CD14-positive monocyte (primary cell): ENCODE results near the gene DDX17. TPM values are rescaled to one million over a fixed set of nuclear protein-coding genes. Genes with fewer than 3 reads are reported as not detected.

Source experiments
- DNase-seq, 3 donors: peaks; one replicate each; pipeline ENCODE4 v3.0.0-alpha.2; 2011 to 2022
- H2AFZ ChIP-seq: 2 replicates; pipeline ENCODE4 v1.6.0; 2012; ENCODE audit warnings: mild to moderate bottlenecking, low read depth, low read length, inconsistent platforms; ENCODE audit not compliant: insufficient read depth, poor library complexity, severe bottlenecking
- H3K27ac ChIP-seq, 2 donors: 1 replicate in 1 of 2; 2 replicates in 1 of 2; pipeline ENCODE4 v1.5.1; 2012 to 2013; ENCODE audit warnings: low read length in 2 of 2, control low read depth in 1 of 2, inconsistent platforms in 1 of 2, low read depth in 1 of 2, mild to moderate bottlenecking in 1 of 2
- H3K27me3 ChIP-seq, 2 donors: one replicate each; pipeline versions ENCODE4 v1.6.0 to v1.6.1; 2011 to 2013; ENCODE audit warnings: low read length in 2 of 2; ENCODE audit not compliant: control insufficient read depth in 2 of 2, insufficient read depth in 2 of 2
- H3K36me3 ChIP-seq, 2 donors: replicated peaks in 1 of 2; 1 replicate in 1 of 2; 2 replicates in 1 of 2; pipeline versions ENCODE4 v1.5.1 to v1.6.1; 2012 to 2013; ENCODE audit warnings: low read length in 2 of 2, control low read depth in 1 of 2, inconsistent platforms in 1 of 2, mild to moderate bottlenecking in 1 of 2; ENCODE audit not compliant: insufficient read depth in 2 of 2, control insufficient read depth in 1 of 2
- H3K4me1 ChIP-seq, 2 donors: 1 replicate in 1 of 2; 2 replicates in 1 of 2; pipeline versions ENCODE4 v1.5.1 to v1.6.1; 2012 to 2013; ENCODE audit warnings: low read length in 2 of 2, control low read depth in 1 of 2, inconsistent platforms in 1 of 2, mild to moderate bottlenecking in 1 of 2, moderate library complexity in 1 of 2; ENCODE audit not compliant: insufficient read depth in 2 of 2, control insufficient read depth in 1 of 2
- H3K4me2 ChIP-seq: replicated peaks from 2 replicates; pipeline ENCODE3; 2012; ENCODE audit warnings: low read length, moderate library complexity, mild to moderate bottlenecking; ENCODE audit not compliant: poor library complexity, severe bottlenecking; ENCODE audit errors: extremely low read depth
- H3K4me3 ChIP-seq, 3 experiments: fragments of 200-600 bp in 1 of 3; sonication (generic) in 1 of 3; replicated peaks in 1 of 3; 1 replicate in 2 of 3; 2 replicates in 1 of 3; pipeline ENCODE4 v1.5.1; 2011 to 2013; ENCODE audit warnings: low read length in 3 of 3, mild to moderate bottlenecking in 3 of 3, control low read depth in 2 of 3, low read depth in 2 of 3, inconsistent platforms in 1 of 3, moderate library complexity in 1 of 3
- H3K79me2 ChIP-seq: 2 replicates; pipeline ENCODE4 v1.6.0; 2012; ENCODE audit warnings: mild to moderate bottlenecking, control low read depth, inconsistent platforms, low read length, moderate library complexity; ENCODE audit not compliant: insufficient read depth
- H3K9ac ChIP-seq: 2 replicates; pipeline ENCODE4 v1.6.0; 2017; ENCODE audit warnings: low read length, mild to moderate bottlenecking; ENCODE audit not compliant: insufficient read depth, poor library complexity, severe bottlenecking
- H3K9me3 ChIP-seq, 2 donors: replicated peaks in 1 of 2; 1 replicate in 1 of 2; 2 replicates in 1 of 2; pipeline versions ENCODE4 v1.5.1 to v1.6.1; 2012 to 2013; ENCODE audit warnings: low read length in 2 of 2, control low read depth in 1 of 2; ENCODE audit not compliant: control insufficient read depth in 1 of 2, insufficient read depth in 1 of 2
- H4K20me1 ChIP-seq: 2 replicates; pipeline ENCODE4 v1.6.0; 2012; ENCODE audit warnings: mild to moderate bottlenecking, low read length, control low read depth, moderate library complexity; ENCODE audit not compliant: insufficient read depth
- H3K27ac Mint-ChIP-seq, 7 donors: one replicate each; pipeline ENCODE4 v1.8.0; 2020; ENCODE audit warnings: mild to moderate bottlenecking in 7 of 7, mixed read lengths in 7 of 7, moderate library complexity in 6 of 7, inconsistent platforms in 2 of 7
- H3K27me3 Mint-ChIP-seq, 3 donors: one replicate each; pipeline ENCODE4 v1.8.0; 2021 to 2022; ENCODE audit warnings: low read depth in 3 of 3, mild to moderate bottlenecking in 3 of 3, mixed read lengths in 3 of 3, moderate library complexity in 3 of 3, inconsistent platforms in 1 of 3
- H3K36me3 Mint-ChIP-seq, 2 donors: one replicate each; pipeline ENCODE4 v1.8.0; 2020; ENCODE audit warnings: mixed read lengths in 2 of 2, inconsistent platforms in 1 of 2, mild to moderate bottlenecking in 1 of 2
- H3K4me1 Mint-ChIP-seq: one replicate; pipeline ENCODE4 v1.8.0; 2020; ENCODE audit warnings: mild to moderate bottlenecking, mixed read lengths
- H3K4me3 Mint-ChIP-seq, 2 donors: one replicate each; pipeline ENCODE4 v1.8.0; 2020; ENCODE audit warnings: mild to moderate bottlenecking in 2 of 2, mixed read lengths in 2 of 2, moderate library complexity in 1 of 2
- H3K9me3 Mint-ChIP-seq, 7 donors: one replicate each; pipeline ENCODE4 v1.8.0; 2020 to 2022; ENCODE audit warnings: mixed read lengths in 7 of 7, mild to moderate bottlenecking in 6 of 7, moderate library complexity in 6 of 7, inconsistent platforms in 2 of 7
- CTCF ChIP-seq: fragments of 200-600 bp; IDR thresholded peaks from one replicate; pipeline ENCODE4 v1.8.0; 2022; ENCODE audit warnings: antibody characterized with exemption, mild to moderate bottlenecking
- WGBS: methylation state at CpG from one replicate; pipeline ENCODE4 v1.1.5; 2013; ENCODE audit warnings: missing lambda C conversion rate; ENCODE audit not compliant: insufficient coverage; 5-methylcytosine and 5-hydroxymethylcytosine counted together
- intact Hi-C, 2 donors: fragments of 100-400 bp; cut with micrococcal nuclease; formaldehyde crosslinking; loops; one replicate each; pipeline versions ENCODE4 v1.15.0 to v1.15.1; 2023
- polyA plus RNA-seq, 3 donors: library from polyadenylated mRNA; depleted of rRNA in 1 of 3; unstranded in 2 of 3; stranded (reverse) in 1 of 3; fragments of 300-500 nt in 2 of 3; fragments of >200 nt in 1 of 3; fragmentation: Illumina TruSeq in 2 of 3; gene quantifications; 1 replicate in 2 of 3; 2 replicates in 1 of 3; pipeline ENCODE4 v1.2.3, GENCODE V29; 2012 to 2021

The DDX17 gene
- polyA plus RNA-seq, 3 donors = 31.4 to 434 (median 36.3) TPM

DNA sequence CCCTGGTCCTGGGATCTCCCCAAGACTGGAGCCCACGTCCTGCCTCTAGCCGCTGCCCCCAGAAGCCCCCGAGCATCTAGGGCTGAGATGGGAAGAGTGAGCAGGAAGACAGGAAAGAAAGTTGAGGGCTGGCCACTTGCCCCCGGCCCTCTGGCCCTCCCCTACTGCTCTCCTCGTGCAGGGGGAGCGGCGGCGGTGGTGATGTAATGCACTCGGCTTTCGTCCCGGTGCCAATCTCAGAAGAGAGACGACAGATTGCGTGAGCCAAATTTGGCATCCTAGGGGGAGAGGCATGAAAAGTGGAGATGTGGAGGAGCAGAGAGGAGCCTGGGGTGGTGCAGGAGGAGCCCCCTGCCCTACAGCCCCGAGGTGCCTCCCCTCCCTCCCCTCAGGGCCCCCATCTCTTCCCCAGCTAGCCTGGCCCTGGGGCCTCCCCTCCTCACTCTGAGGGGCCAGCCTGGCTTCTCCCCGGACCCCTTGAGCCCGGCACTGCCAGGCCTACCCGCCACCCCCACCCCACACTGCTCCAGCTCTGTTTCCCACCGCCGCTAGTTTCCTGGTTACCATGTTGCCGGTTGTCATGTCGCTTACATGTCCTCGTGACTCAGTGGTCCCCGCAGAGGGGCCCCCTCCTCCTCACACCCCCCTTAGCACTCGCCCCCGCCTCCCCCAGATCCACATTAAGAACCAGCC, 53.6 kb downstream of the DDX17 start:
- Histone ChIP-seq H3K4me3 (no peak overlapping the region), H3K27me3 (peaks cover 35 to 74% of the 10 kb centered on the region in 2 donors), H3K27ac (no peak overlapping the region), H3K4me2 (no peak overlapping the region), H3K4me1 (peaks cover 3 to 6% of the 10 kb centered on the region in 2 donors), H2AFZ (no peak overlapping the region), H3K9ac (no peak overlapping the region), H4K20me1 (peaks cover 6% of the 10 kb centered on the region), H3K9me3 (peaks cover 0 to 24% of the 10 kb centered on the region in 2 donors), H3K79me2 (no peaks in the 10 kb centered on the region), H3K36me3 (no peaks in the 10 kb centered on the region)
- peaks cover 6 to 8% of the 10 kb centered on the region in 2 donors for H3K36me3 Mint-ChIP-seq
- peak overlapping the region in 1 of 7 donors; percentile 46 for H3K27ac Mint-ChIP-seq
- DNase-seq = no peak
- peak overlapping the region in 1 of 2 donors; percentile 87 for H3K4me3 Mint-ChIP-seq
- WGBS = 62% methylated on average over 13 of the region's 25 CpGs
- H3K27me3 Mint-ChIP-seq = peaks cover 61 to 87% (median 74%) of the 10 kb centered on the region in 3 donors
- peaks cover 7% of the 10 kb centered on the region for H3K4me1 Mint-ChIP-seq
- intact Hi-C loops = no loop called here
- TF ChIP-seq CTCF = no peak
- H3K9me3 Mint-ChIP-seq = peaks cover 0 to 18% (median 8%) of the 10 kb centered on the region in 7 donors

- Mint-ChIP-seq H3K36me3 (peaks cover 6 to 7% of the 10 kb centered on the region in 2 donors), H3K4me1 (peaks cover 7% of the 10 kb centered on the region), H3K4me3 (peak overlapping the region in 1 of 2 donors; percentile 52), H3K9me3 (peaks cover 0 to 16% (median 8%) of the 10 kb centered on the region in 7 donors), H3K27ac (no peak overlapping the region), H3K27me3 (peaks cover 55 to 81% (median 72%) of the 10 kb centered on the region in 3 donors)
- no peaks in the 10 kb centered on the region for H3K36me3 ChIP-seq
- no peaks in the 10 kb centered on the region for H3K79me2 ChIP-seq
- H3K9me3 ChIP-seq = peaks cover 0 to 22% of the 10 kb centered on the region in 2 donors
- no peak for TF ChIP-seq CTCF
- H3K4me3 ChIP-seq = no peak overlapping the region
- H3K9ac ChIP-seq = no peak overlapping the region
- DNase-seq = no peak
- peaks cover 6% of the 10 kb centered on the region for H4K20me1 ChIP-seq
- H3K4me2 ChIP-seq = no peak overlapping the region
- WGBS = 100% methylated on average over 3 of the region's 4 CpGs
- no peak overlapping the region for H3K27ac ChIP-seq
- intact Hi-C loops = no loop called here
- H3K4me1 ChIP-seq = peaks cover 3 to 6% of the 10 kb centered on the region in 2 donors
- H3K27me3 ChIP-seq = peaks cover 29 to 67% of the 10 kb centered on the region in 2 donors
- H2AFZ ChIP-seq = no peak overlapping the region
Observed at GRCh38 chr22:38451864-38452263, 54.2 kb downstream of the DDX17 start.
